ENCODE results near the gene BMP15. TPM values are rescaled to one million over a fixed set of nuclear protein-coding genes. Genes with fewer than 3 reads are reported as not detected.

The BMP15 gene
- not detected for total RNA-seq

GRCh38 chrX:50910685-50911176, at the start of gene BMP15:
Gene BMP15 (plus strand): TSS chrX:50910735. CDS start chrX:50910784, 49 bp downstream.
- no peak for ATAC-seq

DNA sequence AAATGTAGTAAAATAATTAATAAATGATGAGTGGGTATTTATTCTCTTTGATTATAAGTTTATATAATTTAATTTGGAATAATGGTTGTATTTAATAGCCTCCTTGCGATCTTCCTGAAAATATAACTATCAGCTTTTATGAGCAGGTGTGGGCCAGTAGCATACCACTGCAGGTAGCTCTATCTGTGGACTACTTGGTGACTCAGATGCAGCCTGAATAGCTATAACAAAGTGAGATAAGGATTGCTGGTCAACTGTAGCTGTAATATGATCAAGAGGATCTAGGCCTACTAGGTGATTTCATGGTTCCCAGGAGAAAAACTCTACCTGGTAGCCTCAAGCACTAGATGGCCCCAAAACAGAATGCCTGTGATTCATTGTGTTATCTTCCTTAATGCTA, 47.1 kb upstream of the BMP15 start:
- no peak for ATAC-seq

GRCh38 chrX:50865311-50865710, 45.2 kb upstream of the BMP15 start:
- no peak for ATAC-seq

DNA sequence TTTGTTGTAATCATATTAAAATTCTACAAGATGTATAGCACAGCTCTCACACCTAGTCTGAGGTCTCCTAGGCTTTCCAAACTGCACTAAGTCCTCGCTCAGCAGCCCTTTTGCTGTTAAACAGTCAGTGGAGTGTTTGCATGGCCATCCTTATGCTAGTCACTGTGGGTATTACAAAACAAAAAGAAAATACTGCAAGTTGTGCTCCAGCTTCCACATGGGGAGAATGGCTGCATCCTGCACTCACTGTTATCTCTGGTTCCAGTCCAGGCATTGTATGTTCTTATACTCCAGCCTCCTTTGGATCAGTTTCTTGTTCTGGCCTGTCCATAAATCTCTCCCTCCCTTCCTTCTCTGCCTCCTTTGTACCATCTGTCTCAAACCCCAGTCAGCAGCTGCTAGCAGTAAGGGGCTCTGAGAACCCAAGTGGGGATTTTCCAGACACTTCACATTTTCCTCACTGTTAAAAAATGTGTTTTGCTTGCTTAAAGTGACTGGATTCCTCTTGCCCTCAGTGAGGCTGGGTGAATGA, 38.5 kb upstream of the BMP15 start:
- ATAC-seq = no peak

DNA sequence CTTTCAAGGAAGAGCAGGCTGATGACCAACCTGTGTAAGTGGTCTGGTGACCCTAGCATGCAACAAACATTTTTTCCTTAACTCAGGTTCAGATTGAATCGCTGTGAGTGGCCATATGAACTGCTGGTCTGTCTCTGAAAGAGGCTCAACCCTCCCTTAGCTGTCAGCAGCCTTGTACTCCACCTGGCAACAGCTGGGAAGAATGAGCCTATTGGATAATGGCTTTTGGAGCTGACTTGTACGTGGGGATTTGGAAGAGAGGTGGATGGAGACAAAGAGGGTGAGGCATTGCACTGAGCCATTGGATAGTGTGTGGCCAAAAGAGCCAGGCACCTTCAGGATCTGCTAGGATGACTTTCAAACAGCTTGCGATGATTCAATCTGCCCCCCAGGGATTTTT, 35.7 kb upstream of the BMP15 start:
- ATAC-seq = no peak

GRCh38 chrX:50876551-50876950, 34.0 kb upstream of the BMP15 start:
- ATAC-seq = no peak

DNA sequence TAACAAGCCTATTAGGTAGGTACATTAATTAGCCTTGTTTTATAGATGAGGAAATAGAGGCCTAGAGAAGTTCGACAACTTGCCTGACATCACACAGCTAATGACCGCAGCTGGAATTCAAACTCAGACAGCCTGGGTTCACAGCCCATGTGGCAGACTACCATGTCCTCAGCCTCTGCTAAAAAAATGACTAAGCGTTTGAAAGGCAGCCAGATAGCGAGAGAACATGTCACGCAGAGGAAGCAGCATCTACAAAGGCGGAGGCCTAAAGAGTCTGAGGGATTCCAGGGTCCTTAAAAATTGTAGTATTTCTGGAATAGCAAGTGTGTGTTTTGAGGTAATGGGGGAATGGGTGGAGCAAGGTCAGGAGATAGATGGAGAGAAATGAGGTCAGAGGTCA, 33.2 kb upstream of the BMP15 start:
- no peak for ATAC-seq

DNA sequence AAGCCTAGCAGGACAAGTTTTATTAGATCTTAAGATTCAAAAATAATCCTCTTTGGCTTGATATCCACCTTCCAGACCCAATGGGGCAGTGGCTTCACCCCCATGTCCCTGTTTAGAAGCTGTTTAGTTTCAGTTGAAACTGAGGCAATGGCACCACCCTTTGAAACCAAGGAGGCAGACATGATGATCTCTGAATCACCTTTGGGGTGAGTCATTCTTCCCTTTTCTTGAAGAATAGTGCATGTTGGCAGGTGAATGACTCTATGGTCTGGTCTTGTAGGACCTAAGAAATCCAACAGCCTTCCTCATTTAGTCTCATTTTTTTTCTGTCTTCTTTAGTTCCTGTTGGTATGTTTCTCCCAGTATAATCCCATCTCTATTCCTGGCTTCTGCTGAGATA, 29.5 kb upstream of the BMP15 start:
- peak; percentile 77 for ATAC-seq

- ATAC-seq = no peak
These were observed 21.7 kb upstream of the BMP15 start for GRCh38 chrX:50888884-50889283.

- no peak for ATAC-seq
These were observed 21.0 kb upstream of the BMP15 start for GRCh38 chrX:50889582-50889981.

GRCh38 chrX:50893047-50893446, 17.5 kb upstream of the BMP15 start:
- ATAC-seq = no peak

- no peak for ATAC-seq
These were observed 17.1 kb upstream of the BMP15 start for GRCh38 chrX:50893466-50893865.

- no peak for ATAC-seq
These were observed 5.2 kb upstream of the BMP15 start for GRCh38 chrX:50905334-50905733.

DNA sequence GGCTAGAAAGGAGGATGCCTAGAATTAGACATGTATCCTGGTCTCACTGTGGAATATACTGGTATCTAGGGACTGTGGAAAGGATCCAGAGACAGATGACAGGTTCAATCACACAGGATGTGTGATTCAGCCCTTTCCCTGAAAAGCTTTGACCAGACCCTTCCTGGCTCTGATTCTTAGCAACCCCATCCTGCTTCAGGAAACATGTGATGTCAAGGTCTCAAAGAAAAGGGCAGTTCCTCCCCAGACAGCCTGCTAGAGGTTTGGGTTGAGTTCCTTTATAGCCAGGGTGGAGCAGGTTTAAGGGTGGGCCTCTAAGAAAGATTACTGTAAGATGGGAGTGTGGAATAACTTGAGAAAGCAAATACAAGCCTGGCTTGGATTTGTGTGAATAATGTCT, 3.0 kb downstream of the BMP15 start:
- ATAC-seq = no peak

GRCh38 chrX:50920132-50920531, 9.6 kb downstream of the BMP15 start:
- no peak for ATAC-seq

GRCh38 chrX:50927127-50927526, 16.6 kb downstream of the BMP15 start:
- no peak for ATAC-seq

- ATAC-seq = peak; percentile 22
These were observed 31.1 kb downstream of the BMP15 start for GRCh38 chrX:50941638-50942037.

DNA sequence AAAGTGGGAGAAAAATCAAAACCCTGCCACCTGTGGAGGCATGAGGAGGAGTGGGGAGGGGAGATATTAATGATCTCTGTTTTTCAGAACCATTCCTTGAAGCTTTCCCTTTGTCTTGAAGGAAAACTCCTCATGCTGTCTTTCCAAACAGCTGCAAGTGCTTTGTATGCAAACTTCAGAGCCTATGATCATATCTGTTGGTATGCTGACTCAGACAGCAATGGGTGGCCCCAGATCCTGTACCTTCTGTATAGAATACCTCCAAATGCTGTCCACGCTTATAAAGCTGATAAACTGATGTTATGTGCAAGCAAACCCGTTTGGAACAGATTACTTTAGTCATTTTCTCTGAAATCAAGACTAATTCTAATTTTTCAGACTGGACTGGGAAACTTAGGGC, 31.9 kb downstream of the BMP15 start:
- no peak for ATAC-seq

DNA sequence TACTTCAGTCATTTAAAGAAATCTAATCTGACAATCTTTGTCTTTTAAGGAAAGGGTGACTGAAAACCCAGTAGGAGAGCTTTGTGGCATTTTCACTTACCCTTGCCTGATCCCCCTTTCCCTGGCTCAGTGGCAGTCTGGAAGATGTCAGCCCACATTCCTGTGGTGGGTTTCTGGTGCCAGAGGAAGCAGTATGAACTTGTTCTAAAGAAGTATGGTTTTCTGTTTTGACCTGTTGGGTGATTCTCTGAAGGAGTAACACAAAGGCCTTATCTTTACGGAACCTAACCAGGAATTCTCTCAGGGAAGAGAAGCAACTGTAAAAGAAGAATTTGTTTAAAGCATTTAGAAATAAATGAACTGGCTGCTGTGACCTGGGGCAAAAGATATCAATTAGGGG, 41.9 kb downstream of the BMP15 start:
- no peak for ATAC-seq

- ATAC-seq = no peak
These were observed 43.3 kb downstream of the BMP15 start for GRCh38 chrX:50953832-50954231.

DNA sequence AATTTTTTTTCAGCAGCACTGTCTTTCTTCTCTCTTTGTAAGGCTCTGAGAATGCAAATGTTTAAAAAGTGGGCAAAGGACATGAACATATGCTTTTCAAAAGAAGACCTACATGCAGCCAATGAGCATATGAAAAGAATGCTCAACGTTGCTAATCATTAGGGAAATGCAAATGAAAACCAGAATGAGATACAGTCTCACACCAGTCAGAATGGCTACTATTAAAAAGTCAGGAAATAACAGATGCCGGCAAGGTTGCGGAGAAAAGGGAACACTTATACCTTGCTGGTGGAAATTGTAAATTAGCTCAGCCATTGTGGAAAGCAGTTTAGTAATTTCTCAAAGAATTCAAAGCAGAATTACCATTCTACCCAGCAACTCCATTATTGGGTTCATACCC, 51.6 kb downstream of the BMP15 start:
- no peak for ATAC-seq

GRCh38 chrX:50963842-50964241, 53.3 kb downstream of the BMP15 start:
- ATAC-seq = no peak
